Natural killer cell (primary cell): ENCODE data around the gene TBR1. TPM values are rescaled to one million over a fixed set of nuclear protein-coding genes. Genes with fewer than 3 reads are reported as not detected.

Experiments used
- ATAC-seq, 3 donors: fragments of 150-1000 bp in 2 of 3; fragments of 200-7000 bp in 1 of 3; cut with Tn5 transposase; 1 replicate in 1 of 3; 2 replicates in 2 of 3; pipeline ENCODE4 v1.10.0; 2021; ENCODE audit warnings: mild to moderate bottlenecking in 2 of 3, moderate library complexity in 2 of 3
- DNase-seq, 2 donors: peaks; one replicate each; pipeline versions ENCODE4 v3.0.0 to v3.0.0-alpha.2; 2013 to 2021; ENCODE audit warnings: mixed read lengths in 1 of 2
- H3K27ac ChIP-seq: one replicate; pipeline ENCODE4 v1.5.1; 2013; ENCODE audit warnings: mild to moderate bottlenecking, low read length
- H3K27me3 ChIP-seq: one replicate; pipeline ENCODE4 v1.6.1; 2013; ENCODE audit warnings: low read length; ENCODE audit not compliant: control insufficient read depth, insufficient read depth
- H3K36me3 ChIP-seq: one replicate; pipeline ENCODE4 v1.6.1; 2013; ENCODE audit warnings: low read length; ENCODE audit not compliant: control insufficient read depth, insufficient read depth
- H3K4me1 ChIP-seq: one replicate; pipeline ENCODE4 v1.6.1; 2013; ENCODE audit warnings: low read length; ENCODE audit not compliant: control insufficient read depth, insufficient read depth
- H3K4me3 ChIP-seq: one replicate; pipeline ENCODE4 v1.5.1; 2013; ENCODE audit warnings: low read length
- H3K9me3 ChIP-seq: one replicate; pipeline ENCODE4 v1.6.1; 2013; ENCODE audit warnings: low read length; ENCODE audit not compliant: control insufficient read depth, insufficient read depth
- H3K27ac Mint-ChIP-seq, 2 donors: one replicate each; pipeline ENCODE4 v1.8.0; 2022; ENCODE audit warnings: mild to moderate bottlenecking in 2 of 2, mixed read lengths in 2 of 2, moderate library complexity in 1 of 2
- H3K27me3 Mint-ChIP-seq, 2 donors: one replicate each; pipeline ENCODE4 v1.8.0; 2022; ENCODE audit warnings: low read depth in 2 of 2, mixed read lengths in 2 of 2
- H3K36me3 Mint-ChIP-seq: one replicate; pipeline ENCODE4 v1.8.0; 2022; ENCODE audit warnings: mixed read lengths
- H3K4me1 Mint-ChIP-seq, 2 donors: one replicate each; pipeline ENCODE4 v1.8.0; 2022; ENCODE audit warnings: mixed read lengths in 2 of 2
- H3K4me3 Mint-ChIP-seq: one replicate; pipeline ENCODE4 v1.8.0; 2022; ENCODE audit warnings: mild to moderate bottlenecking, moderate library complexity, mixed read lengths
- H3K9me3 Mint-ChIP-seq, 2 donors: one replicate each; pipeline ENCODE4 v1.8.0; 2022; ENCODE audit warnings: mixed read lengths in 2 of 2
- WGBS: methylation state at CpG from one replicate; pipeline ENCODE4 v1.1.7; 2013; ENCODE audit warnings: missing lambda C conversion rate; ENCODE audit not compliant: insufficient coverage; 5-methylcytosine and 5-hydroxymethylcytosine counted together
- intact Hi-C: fragments of 100-400 bp; cut with micrococcal nuclease; formaldehyde crosslinking; loops from one replicate; pipeline ENCODE4 v1.14.2; 2022
- total RNA-seq, 4 donors: library from RNA; stranded (reverse); fragments of 120-200 nt in 1 of 4; gene quantifications; one replicate each; pipeline versions ENCODE4 v1.2.3 to v1.2.4, GENCODE V29; 2013 to 2022
- TF ChIP-seq, protein P1 (sequence below): fragments of 200-600 bp; IDR thresholded peaks from one replicate; pipeline ENCODE4 v1.8.0; 2022; ENCODE audit warnings: antibody characterized with exemption

The TBR1 gene
- total RNA-seq, 3 donors from 2014 or later (not counting 1 experiment from before 2014, with no cell fraction given) = not detected

DNA sequence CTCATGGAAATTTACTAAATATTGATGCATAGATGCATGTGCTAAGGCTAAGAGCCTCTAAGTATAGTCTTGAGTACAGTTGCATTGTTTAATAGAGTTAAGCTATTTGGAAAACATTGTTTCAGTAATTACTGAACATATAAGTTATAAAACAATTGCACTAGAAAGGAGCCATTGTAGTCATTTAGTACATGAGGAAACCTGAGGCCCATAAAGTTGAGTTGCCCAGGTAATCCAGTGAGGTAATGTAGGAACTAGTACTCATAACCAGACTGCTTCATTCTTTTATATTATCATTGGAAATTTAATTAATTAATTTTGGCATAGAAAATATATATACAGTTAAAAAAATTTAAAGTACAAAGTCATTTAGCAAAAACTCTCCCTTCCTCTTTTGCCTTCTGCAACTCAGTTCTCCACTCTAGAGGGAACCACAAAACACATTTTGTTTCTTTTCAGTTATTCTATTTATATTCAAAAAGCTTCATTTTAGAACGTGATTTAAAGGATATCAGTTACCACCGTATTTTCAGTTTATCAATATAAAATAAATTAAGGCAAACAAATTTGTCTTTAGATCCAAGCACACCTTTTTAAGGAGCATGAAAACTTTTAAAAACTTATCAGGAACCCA is 27.8 kb upstream of the TBR1 start:
- peaks cover 7% of the 10 kb centered on the region for H3K36me3 ChIP-seq
- ATAC-seq = no peak

DNA sequence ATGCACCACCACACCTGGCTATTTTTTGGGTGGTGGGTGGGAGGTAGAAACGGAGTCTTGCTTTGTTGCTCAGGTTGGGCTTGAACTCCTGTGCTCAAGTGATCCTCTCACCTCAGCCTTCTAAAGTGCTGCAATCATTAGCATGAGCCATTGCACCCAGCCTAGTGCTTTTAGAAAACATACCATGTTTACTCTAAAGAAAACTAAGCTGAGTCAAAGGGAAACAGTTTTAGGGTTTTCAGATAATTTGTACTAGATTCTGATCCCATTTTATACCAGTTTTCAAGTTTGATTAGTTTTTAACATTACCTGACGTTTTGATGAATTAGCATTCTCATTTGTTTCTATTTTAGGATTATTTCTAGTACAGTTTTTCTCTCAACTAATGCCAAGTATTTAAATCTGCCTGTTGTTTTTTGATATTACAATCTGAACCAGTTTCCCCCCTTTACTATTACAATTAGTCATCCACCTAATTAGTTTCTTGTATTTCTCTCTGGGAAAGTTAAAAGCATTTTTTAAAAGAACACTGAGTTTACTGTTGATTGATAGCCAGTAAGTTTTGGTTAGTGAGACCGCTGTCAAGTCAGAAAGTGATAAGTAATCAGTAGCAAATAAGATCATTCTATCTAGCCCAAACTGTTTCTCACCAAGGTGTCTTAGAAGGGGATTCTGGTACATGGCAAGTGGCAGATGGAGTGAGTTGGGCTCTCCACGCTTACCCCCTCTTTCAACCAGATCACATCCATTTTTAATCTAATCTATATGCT is 24.2 kb upstream of the TBR1 start:
- Histone ChIP-seq H3K27ac (no peak overlapping the region), H3K36me3 (peaks cover 30% of the 10 kb centered on the region), H3K4me1 (no peaks in the 10 kb centered on the region), H3K27me3 (no peaks in the 10 kb centered on the region), H3K9me3 (no peaks in the 10 kb centered on the region), H3K4me3 (no peak overlapping the region)
- no peaks in the 10 kb centered on the region for H3K27me3 Mint-ChIP-seq
- H3K36me3 Mint-ChIP-seq = peaks cover 21% of the 10 kb centered on the region
- no CpG with 5 or more reads among the region's 4 CpGs for WGBS
- TF ChIP-seq, protein P1, sequence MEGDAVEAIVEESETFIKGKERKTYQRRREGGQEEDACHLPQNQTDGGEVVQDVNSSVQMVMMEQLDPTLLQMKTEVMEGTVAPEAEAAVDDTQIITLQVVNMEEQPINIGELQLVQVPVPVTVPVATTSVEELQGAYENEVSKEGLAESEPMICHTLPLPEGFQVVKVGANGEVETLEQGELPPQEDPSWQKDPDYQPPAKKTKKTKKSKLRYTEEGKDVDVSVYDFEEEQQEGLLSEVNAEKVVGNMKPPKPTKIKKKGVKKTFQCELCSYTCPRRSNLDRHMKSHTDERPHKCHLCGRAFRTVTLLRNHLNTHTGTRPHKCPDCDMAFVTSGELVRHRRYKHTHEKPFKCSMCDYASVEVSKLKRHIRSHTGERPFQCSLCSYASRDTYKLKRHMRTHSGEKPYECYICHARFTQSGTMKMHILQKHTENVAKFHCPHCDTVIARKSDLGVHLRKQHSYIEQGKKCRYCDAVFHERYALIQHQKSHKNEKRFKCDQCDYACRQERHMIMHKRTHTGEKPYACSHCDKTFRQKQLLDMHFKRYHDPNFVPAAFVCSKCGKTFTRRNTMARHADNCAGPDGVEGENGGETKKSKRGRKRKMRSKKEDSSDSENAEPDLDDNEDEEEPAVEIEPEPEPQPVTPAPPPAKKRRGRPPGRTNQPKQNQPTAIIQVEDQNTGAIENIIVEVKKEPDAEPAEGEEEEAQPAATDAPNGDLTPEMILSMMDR = no peak
- H3K4me1 Mint-ChIP-seq = peaks cover 0 to 4% of the 10 kb centered on the region in 2 donors
- intact Hi-C loops = no loop called here
- no peak overlapping the region for H3K27ac Mint-ChIP-seq
- DNase-seq (no peak), ATAC-seq (no peak)
- no peaks in the 10 kb centered on the region for H3K9me3 Mint-ChIP-seq
- no peak overlapping the region for H3K4me3 Mint-ChIP-seq

More for the DNA sequence above, 27.8 kb upstream of the TBR1 start:
- Mint-ChIP-seq H3K36me3 (peaks cover 10% of the 10 kb centered on the region), H3K4me1 (peaks cover 11 to 15% of the 10 kb centered on the region in 2 donors), H3K4me3 (no peak overlapping the region), H3K27me3 (no peaks in the 10 kb centered on the region), H3K27ac (no peak overlapping the region), H3K9me3 (no peaks in the 10 kb centered on the region)
- no peak for DNase-seq
- TF ChIP-seq, protein P1 = no peak
- no peaks in the 10 kb centered on the region for H3K27me3 ChIP-seq
- no peak overlapping the region for H3K27ac ChIP-seq
- no peaks in the 10 kb centered on the region for H3K9me3 ChIP-seq
- intact Hi-C loops = no loop called here
- WGBS = no CpG with 5 or more reads among the region's 2 CpGs
- H3K4me3 ChIP-seq = no peak overlapping the region
- no peaks in the 10 kb centered on the region for H3K4me1 ChIP-seq

DNA sequence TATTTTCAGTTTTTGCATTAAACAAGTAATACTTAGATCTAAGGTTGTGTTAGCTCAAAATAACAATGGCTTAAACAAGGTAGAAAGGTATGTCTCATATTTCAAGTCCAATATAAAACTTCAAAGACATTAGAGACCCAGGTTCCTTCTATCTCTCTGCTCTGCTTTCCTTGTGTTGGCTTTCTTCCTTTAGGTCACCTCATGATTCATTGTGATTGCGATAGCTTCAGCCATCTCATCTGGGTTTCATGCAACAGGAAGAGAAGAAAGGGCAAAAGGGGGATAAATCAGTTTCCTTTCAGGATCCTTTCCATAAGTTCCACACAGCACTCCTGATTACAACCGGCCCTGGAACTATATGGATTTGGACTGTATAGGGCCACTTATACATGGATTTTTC is 16.0 kb upstream of the TBR1 start:
- H3K4me3 ChIP-seq = no peak overlapping the region
- H3K4me1 ChIP-seq = no peaks in the 10 kb centered on the region
- TF ChIP-seq, protein P1 = no peak
- Mint-ChIP-seq H3K36me3 (peaks cover 9% of the 10 kb centered on the region), H3K27ac (no peak overlapping the region), H3K27me3 (no peaks in the 10 kb centered on the region), H3K4me3 (no peak overlapping the region), H3K9me3 (no peaks in the 10 kb centered on the region), H3K4me1 (no peaks in the 10 kb centered on the region)
- 100% methylated on average over 1 of the region's 2 CpGs for WGBS
- DNase-seq (no peak), ATAC-seq (no peak)
- intact Hi-C loops = no loop called here
- H3K27me3 ChIP-seq = no peaks in the 10 kb centered on the region
- no peaks in the 10 kb centered on the region for H3K9me3 ChIP-seq
- no peak overlapping the region for H3K27ac ChIP-seq
- peaks cover 35% of the 10 kb centered on the region for H3K36me3 ChIP-seq
